ENCODE data around the gene TSGA10IP.

TSGA10IP gene

GRCh38 chr11:66006134-66006890 is 61.0 kb downstream of the TSGA10IP start:
- no peak for DNase-seq (ENCODE audit: low read depth, low spot score)

GRCh38 chr11:66006891-66007176 is 61.6 kb downstream of the TSGA10IP start:
- DNase-seq (ENCODE audit: low read depth, low spot score) = no peak

GRCh38 chr11:66007201-66007634 is 61.9 kb downstream of the TSGA10IP start:
- no peak for DNase-seq (ENCODE audit: low read depth, low spot score)

- no peak for DNase-seq (ENCODE audit: low read depth, low spot score)
These were observed 62.8 kb downstream of the TSGA10IP start for GRCh38 chr11:66008095-66008467.

GRCh38 chr11:66008468-66009101 is 63.3 kb downstream of the TSGA10IP start:
- no peak for DNase-seq (ENCODE audit: low read depth, low spot score)
